Right atrium auricular region (tissue), 2 donors: ENCODE measurements around the gene ZNF239. TPM values are rescaled to one million over a fixed set of nuclear protein-coding genes. Genes with fewer than 3 reads are reported as not detected.

Experiments
- total RNA-seq, 2 donors: library from RNA; depleted of rRNA; stranded (reverse); fragments of >200 nt; gene quantifications; one replicate each; pipeline ENCODE4 v1.1.0, GENCODE V29; 2016

Gene ZNF239
- total RNA-seq, 2 donors from 2014 or later: 2.2 to 4.4 TPM

Other genes with a start within 250 kb of the ZNF239 start
- not detected for gene FXYD4, start 203.0 kb downstream of the ZNF239 start, total RNA-seq
- gene HNRNPF, start 165.4 kb downstream of the ZNF239 start, total RNA-seq: 10 to 100 TPM; 57.8 to 78.7 TPM
- 1 to 10 TPM; 3.9 to 4.9 TPM for gene ZNF487, start 137.5 kb downstream of the ZNF239 start, total RNA-seq
- 1 to 10 TPM in 1 of 2 donors, under 1 TPM in 1; 0.98 to 1.1 TPM for gene ZNF485, start 31.8 kb upstream of the ZNF239 start, total RNA-seq
- gene ZNF32, start 74.3 kb upstream of the ZNF239 start, total RNA-seq: 10 to 100 TPM; 56.1 to 56.5 TPM